ENCODE measurements around the gene OR2AG1. TPM values are rescaled to one million over a fixed set of nuclear protein-coding genes. Genes with fewer than 3 reads are reported as not detected.
A peak's percentile ranks its signal among the peaks of the same experiment; 100 is the strongest.

Gene OR2AG1
- total RNA-seq, 2 donors from 2014 or later: not detected

DNA sequence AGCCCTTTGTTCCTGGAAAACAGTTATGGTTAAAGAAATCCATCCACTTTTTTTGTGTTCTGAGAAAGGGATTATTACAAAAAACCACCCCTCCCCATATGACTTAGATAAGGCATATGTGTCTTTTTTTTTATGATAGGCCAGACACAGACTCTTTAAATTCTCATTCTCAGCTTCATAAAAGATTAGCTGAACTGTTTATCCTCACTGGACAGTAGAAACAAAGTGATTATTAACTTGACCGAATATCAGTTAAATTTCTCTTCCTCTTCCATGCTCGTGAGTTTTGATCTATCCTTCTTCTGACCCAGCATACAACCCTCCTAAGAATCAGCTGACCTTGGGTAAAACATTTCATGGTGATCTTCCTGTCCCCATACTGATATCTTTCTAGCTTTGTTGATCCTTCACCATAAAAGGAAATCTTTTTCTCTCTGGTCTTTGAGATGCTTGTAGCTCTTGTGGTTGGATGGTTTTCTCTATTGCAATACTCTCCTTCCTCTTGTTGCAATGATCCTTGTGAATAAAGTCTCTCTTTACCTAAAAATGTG lies 37.3 kb upstream of the OR2AG1 start:
- Histone ChIP-seq H3K36me3 (replicated peaks in 1 of 2; ENCODE audit: insufficient read depth in 1 of 2, low read depth in 2 of 2) (no peaks in the 10 kb centered on the region), H3K4me3 (no peak overlapping the region), H3K27ac (peak overlapping the region in 1 of 4 donors; percentile 54), H3K4me1 (no peaks in the 10 kb centered on the region), H3K27me3 (no peaks in the 10 kb centered on the region), H3K9me3 (no peaks in the 10 kb centered on the region)
- intact Hi-C loops (cut with DNase I): no loop called here
- no peak for TF ChIP-seq POLR2A (IDR thresholded peaks at IDR 0.05)
- TF ChIP-seq, protein P1, sequence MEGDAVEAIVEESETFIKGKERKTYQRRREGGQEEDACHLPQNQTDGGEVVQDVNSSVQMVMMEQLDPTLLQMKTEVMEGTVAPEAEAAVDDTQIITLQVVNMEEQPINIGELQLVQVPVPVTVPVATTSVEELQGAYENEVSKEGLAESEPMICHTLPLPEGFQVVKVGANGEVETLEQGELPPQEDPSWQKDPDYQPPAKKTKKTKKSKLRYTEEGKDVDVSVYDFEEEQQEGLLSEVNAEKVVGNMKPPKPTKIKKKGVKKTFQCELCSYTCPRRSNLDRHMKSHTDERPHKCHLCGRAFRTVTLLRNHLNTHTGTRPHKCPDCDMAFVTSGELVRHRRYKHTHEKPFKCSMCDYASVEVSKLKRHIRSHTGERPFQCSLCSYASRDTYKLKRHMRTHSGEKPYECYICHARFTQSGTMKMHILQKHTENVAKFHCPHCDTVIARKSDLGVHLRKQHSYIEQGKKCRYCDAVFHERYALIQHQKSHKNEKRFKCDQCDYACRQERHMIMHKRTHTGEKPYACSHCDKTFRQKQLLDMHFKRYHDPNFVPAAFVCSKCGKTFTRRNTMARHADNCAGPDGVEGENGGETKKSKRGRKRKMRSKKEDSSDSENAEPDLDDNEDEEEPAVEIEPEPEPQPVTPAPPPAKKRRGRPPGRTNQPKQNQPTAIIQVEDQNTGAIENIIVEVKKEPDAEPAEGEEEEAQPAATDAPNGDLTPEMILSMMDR (IDR thresholded peaks at IDR 0.05): no peak
- WGBS, 2 donors: 48 to 55% methylated on average over 2 of the region's 2 CpGs
- no peak for ATAC-seq
- no peak for DNase-seq

DNA sequence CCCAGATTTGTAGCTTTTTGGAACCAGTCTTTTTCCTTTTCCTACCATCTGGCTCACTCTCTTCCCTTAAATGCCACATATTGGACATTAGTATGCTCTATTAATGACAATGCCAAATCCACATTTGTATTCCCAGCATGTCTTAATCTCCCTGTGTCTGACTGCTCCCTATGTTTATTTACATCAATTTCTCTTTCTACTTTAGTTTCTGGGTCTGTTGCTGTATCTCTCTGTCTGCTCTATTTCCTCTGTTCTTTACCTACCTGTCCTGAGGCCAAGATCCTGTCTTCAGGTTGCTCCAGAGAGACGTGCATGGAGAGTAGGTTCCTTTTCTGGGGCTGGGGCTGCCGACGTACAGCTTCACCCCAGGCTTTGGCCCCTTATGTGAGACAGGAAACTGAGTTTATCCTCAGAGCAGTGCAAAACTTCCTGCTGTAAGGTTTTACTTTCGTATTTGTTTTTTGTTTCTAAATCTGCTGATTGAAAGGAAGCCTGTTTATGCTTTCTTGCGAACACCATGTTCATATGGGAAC lies 36.7 kb upstream of the OR2AG1 start:
- TF ChIP-seq POLR2A (IDR thresholded peaks at IDR 0.05): no peak
- TF ChIP-seq, protein P1 (IDR thresholded peaks at IDR 0.05): no peak
- H3K9me3 ChIP-seq: no peaks in the 10 kb centered on the region
- intact Hi-C loops (cut with DNase I): no loop called here
- no peak for DNase-seq
- no peaks in the 10 kb centered on the region for H3K4me1 ChIP-seq
- H3K4me3 ChIP-seq: no peak overlapping the region
- H3K27ac ChIP-seq: peak overlapping the region in 1 of 4 donors; percentile 54
- no peaks in the 10 kb centered on the region for H3K36me3 ChIP-seq (replicated peaks in 1 of 2; ENCODE audit: insufficient read depth in 1 of 2, low read depth in 2 of 2)
- 60 to 67% methylated on average over 5 of the region's 5 CpGs for WGBS, 2 donors
- no peak for ATAC-seq
- no peaks in the 10 kb centered on the region for H3K27me3 ChIP-seq

DNA sequence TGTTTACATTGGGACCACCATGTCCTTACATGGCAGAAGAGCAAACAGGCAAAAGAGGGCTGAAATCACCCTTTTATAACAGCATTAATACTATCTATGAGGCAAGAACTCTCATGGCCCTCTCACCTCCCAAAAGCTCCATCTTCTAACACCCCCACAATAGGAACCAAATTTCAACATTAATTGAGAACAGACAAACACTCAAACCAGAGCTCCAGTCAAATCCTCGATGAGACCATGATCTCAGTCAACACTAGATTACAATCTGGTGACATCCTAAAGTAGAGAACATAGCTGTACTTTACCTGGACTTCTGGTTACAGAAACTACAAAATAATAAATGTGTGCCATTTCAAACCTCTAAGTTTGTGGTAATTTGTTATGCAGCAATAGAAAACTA lies 36.2 kb upstream of the OR2AG1 start:
- H3K4me3 ChIP-seq: no peak overlapping the region
- no peak for TF ChIP-seq POLR2A (IDR thresholded peaks at IDR 0.05)
- TF ChIP-seq, protein P1 (IDR thresholded peaks at IDR 0.05): no peak
- no peaks in the 10 kb centered on the region for H3K36me3 ChIP-seq (replicated peaks in 1 of 2; ENCODE audit: insufficient read depth in 1 of 2, low read depth in 2 of 2)
- H3K27ac ChIP-seq: peak overlapping the region in 1 of 4 donors; percentile 54
- H3K27me3 ChIP-seq: no peaks in the 10 kb centered on the region
- DNase-seq (no peak), ATAC-seq (no peak)
- 77 to 80% methylated on average over 1 of the region's 1 CpG for WGBS, 2 donors
- H3K9me3 ChIP-seq: no peaks in the 10 kb centered on the region
- no peaks in the 10 kb centered on the region for H3K4me1 ChIP-seq
- intact Hi-C loops (cut with DNase I): no loop called here

DNA sequence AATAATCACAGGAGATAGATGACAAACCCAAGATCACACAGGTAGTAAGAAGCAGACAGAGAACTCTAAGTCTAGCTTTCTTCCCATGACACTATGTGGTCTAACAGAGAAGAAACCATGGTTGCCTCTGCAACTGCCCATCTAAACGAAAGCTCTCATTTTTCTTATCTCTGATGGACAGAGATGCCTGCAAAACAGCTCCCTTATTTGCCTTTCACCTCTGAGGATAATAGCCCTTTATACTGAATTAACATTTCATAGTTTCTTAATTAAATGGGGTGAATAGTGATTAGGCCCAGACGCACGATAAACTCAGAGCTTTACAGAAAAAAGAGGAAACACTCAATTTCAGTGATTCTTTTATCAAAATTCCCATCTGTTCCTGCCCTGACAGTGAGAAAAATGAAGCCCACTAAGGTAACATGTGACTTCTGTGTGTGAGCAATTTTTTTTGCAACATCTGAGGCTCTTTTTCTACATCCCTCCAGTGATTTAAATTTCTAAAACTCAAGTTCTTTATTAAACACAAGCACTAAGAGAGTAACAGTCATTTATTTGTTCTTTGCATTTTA lies 35.6 kb upstream of the OR2AG1 start:
- no peak for DNase-seq
- TF ChIP-seq POLR2A (IDR thresholded peaks at IDR 0.05): no peak
- TF ChIP-seq, protein P1 (IDR thresholded peaks at IDR 0.05): no peak
- WGBS, 2 donors: 64 to 87% methylated on average over 3 of the region's 3 CpGs
- no peaks in the 10 kb centered on the region for H3K36me3 ChIP-seq (replicated peaks in 1 of 2; ENCODE audit: insufficient read depth in 1 of 2, low read depth in 2 of 2)
- no peaks in the 10 kb centered on the region for H3K27me3 ChIP-seq
- no peaks in the 10 kb centered on the region for H3K4me1 ChIP-seq
- H3K9me3 ChIP-seq: no peaks in the 10 kb centered on the region
- intact Hi-C loops (cut with DNase I): no loop called here
- H3K27ac ChIP-seq: no peak overlapping the region
- ATAC-seq: no peak
- no peak overlapping the region for H3K4me3 ChIP-seq
